HepG2 (cell line): ENCODE measurements around the gene RAB3C. TPM values are rescaled to one million over a fixed set of nuclear protein-coding genes. Genes with fewer than 3 reads are reported as not detected.
"Not testable (repeated sequence)": the region's sequence is repeated elsewhere in the genome, so short reads cannot be mapped to it uniquely, and the experiment has no call there.

ENCODE experiments used
- ATAC-seq: fragments of 200-7000 bp; cut with Tn5 transposase; 3 replicates; pipeline ENCODE4 v1.9.1; 2020; ENCODE audit warnings: mild to moderate bottlenecking, moderate library complexity
- BruUV-seq: library from RNA; stranded (reverse); fragments of 400-500 nt; replicated peaks from 2 replicates; lab custom pipeline; 2021; lab: Mats Ljungman, UMichigan
- CTCF ChIA-PET: fragments of 300-600 bp; formaldehyde crosslinking; extraction: SDS; loops from one replicate; lab custom pipeline; 2021; ENCODE audit warnings: low total read pairs, inconsistent platforms, low intra/inter-chr PET ratio; lab: Yijun Ruan, JAX
- POLR2A ChIA-PET: fragments of 350-600 bp; sonication (Branson Sonifier 250); formaldehyde crosslinking; loops from one replicate; lab custom pipeline; 2020; ENCODE audit warnings: antibody characterized with exemption, inconsistent platforms; lab: Yijun Ruan, JAX
- DNase-seq: peaks from one replicate; pipeline ENCODE4 v3.0.0-alpha.2; 2015; ENCODE audit warnings: low spot score
- FAIRE-seq: peaks from 3 replicates; lab custom pipeline; 2011; peaks lifted over from hg19 to GRCh38; lab: Jason Lieb, UNC
- H2AFZ ChIP-seq: one replicate; pipeline ENCODE4 v1.6.1; 2011; ENCODE audit warnings: low read length, inconsistent platforms
- H3K27ac ChIP-seq: fragments of 300-600 bp; 3 replicates; pipeline ENCODE4 v1.8.0; 2011; ENCODE audit warnings: mixed run types, mild to moderate bottlenecking, mixed read lengths, low read length, inconsistent platforms; ENCODE audit not compliant: insufficient read depth; ENCODE audit errors: extremely low read length
- H3K27me3 ChIP-seq, 2 experiments: fragments of 200-600 bp in 1 of 2; 2 replicates in 1 of 2; 3 replicates in 1 of 2; pipeline versions ENCODE4 v1.6.0 to v1.8.0; 2011; ENCODE audit warnings: low read length in 2 of 2, mild to moderate bottlenecking in 2 of 2, moderate library complexity in 2 of 2, inconsistent platforms in 1 of 2; ENCODE audit not compliant: insufficient read depth in 2 of 2, control insufficient read depth in 1 of 2
- H3K36me3 ChIP-seq, 2 experiments: fragments of 200-600 bp in 1 of 2; replicated peaks in 1 of 2; 2 replicates in 1 of 2; 3 replicates in 1 of 2; pipeline versions ENCODE4 v1.5.1 to v1.8.0; 2011; ENCODE audit warnings: low read length in 2 of 2, inconsistent platforms in 1 of 2; ENCODE audit not compliant: insufficient read depth in 2 of 2, control insufficient read depth in 1 of 2
- H3K4me1 ChIP-seq: 2 replicates; pipeline ENCODE4 v1.5.1; 2012; ENCODE audit warnings: low read length, inconsistent platforms; ENCODE audit not compliant: insufficient read depth
- H3K4me2 ChIP-seq: 2 replicates; pipeline ENCODE4 v1.6.0; 2011; ENCODE audit warnings: low read depth, low read length, inconsistent platforms
- H3K4me3 ChIP-seq, 3 experiments: fragments of 200-600 bp in 1 of 3; sonication (generic), shearing (Covaris generic) in 1 of 3; replicated peaks in 1 of 3; 2 replicates each; pipeline ENCODE4 v1.5.1; 2011 to 2016; ENCODE audit warnings: low read length in 3 of 3, inconsistent platforms in 2 of 3, low read depth in 2 of 3, mild to moderate bottlenecking in 2 of 3, control low read depth in 1 of 3, mixed read lengths in 1 of 3; ENCODE audit not compliant: insufficient read depth in 1 of 3
- H3K79me2 ChIP-seq: one replicate; pipeline ENCODE4 v1.6.1; 2011; ENCODE audit warnings: low read length, inconsistent platforms; ENCODE audit not compliant: insufficient read depth
- H3K9ac ChIP-seq: 2 replicates; pipeline ENCODE4 v1.6.0; 2011; ENCODE audit warnings: mild to moderate bottlenecking, low read depth, low read length, inconsistent platforms; ENCODE audit not compliant: insufficient read depth
- H3K9me3 ChIP-seq: 2 replicates; pipeline ENCODE4 v1.5.1; 2012; ENCODE audit warnings: mild to moderate bottlenecking, low read length
- H4K20me1 ChIP-seq: 2 replicates; pipeline ENCODE4 v1.6.0; 2011; ENCODE audit warnings: inconsistent platforms, mild to moderate bottlenecking, low read length, moderate library complexity; ENCODE audit not compliant: insufficient read depth
- AKNA ChIP-seq: sonication (generic); formaldehyde crosslinking; IDR thresholded peaks from 2 replicates; pipeline ENCODE4 v1.4.0; 2020; ENCODE audit warnings: missing genetic modification reagents, borderline replicate concordance
- GATAD1 ChIP-seq: IDR thresholded peaks from 2 replicates; pipeline ENCODE4 v1.6.1; 2016; ENCODE audit warnings: missing genetic modification reagents, missing compliant biosample characterization
- HOXD1 ChIP-seq: sonication (generic); formaldehyde crosslinking; IDR thresholded peaks from 2 replicates; pipeline ENCODE4 v1.5.0; 2020; ENCODE audit warnings: missing genetic modification reagents
- KAT7 ChIP-seq: IDR thresholded peaks from 2 replicates; pipeline ENCODE4 v1.6.1; 2018; ENCODE audit warnings: borderline replicate concordance, missing compliant biosample characterization
- ZBTB42 ChIP-seq: sonication (generic); formaldehyde crosslinking; IDR thresholded peaks from 2 replicates; pipeline ENCODE4 v1.5.0; 2020; ENCODE audit warnings: mild to moderate bottlenecking, missing genetic modification reagents
- ZNF598 ChIP-seq: sonication (generic); formaldehyde crosslinking; IDR thresholded peaks from 2 replicates; pipeline ENCODE4 v1.5.1; 2020; ENCODE audit warnings: mild to moderate bottlenecking, missing genetic modification reagents, borderline replicate concordance
- ZSCAN25 ChIP-seq: sonication (generic); formaldehyde crosslinking; IDR thresholded peaks from 2 replicates; pipeline ENCODE4 v1.8.0; 2022; ENCODE audit warnings: mild to moderate bottlenecking, missing genetic modification reagents
- WGBS: methylation state at CpG from one replicate; pipeline ENCODE4 v1.1.6; 2017; ENCODE audit warnings: low lambda C conversion rate; 5-methylcytosine and 5-hydroxymethylcytosine counted together
- in situ Hi-C: cut with HindIII; loops from 2 replicates; pipeline ENCODE4 v1.10.0; 2017; ENCODE audit warnings: low pct_unique_long_range_greater_than_20kb; ENCODE audit not compliant: extremely low pct_ligation_motif_present
- intact Hi-C: fragments of 100-400 bp; cut with micrococcal nuclease; formaldehyde crosslinking; loops from one replicate; pipeline ENCODE4 v1.10.0; 2022; ENCODE audit not compliant: unreplicated experiment
- polyA plus RNA-seq, 8 experiments: library from polyadenylated mRNA; depleted of rRNA in 3 of 8; stranded (reverse) in 7 of 8; unstranded in 1 of 8; fragments of >200 nt; fragmentation: Illumina TruSeq in 4 of 8; extraction: Trizol in 4 of 8; gene quantifications; 2 replicates each; pipeline versions ENCODE4 v1.2.1 to v1.2.3, GENCODE V29; 2011 to 2016; ENCODE audit warnings: low read depth in 4 of 8, missing spikeins in 1 of 8, mixed read lengths in 1 of 8; ENCODE audit not compliant: insufficient read depth in 1 of 8
- total RNA-seq, 5 experiments: library from RNA; depleted of rRNA; stranded (reverse); fragments of >200 nt; fragmentation: Illumina TruSeq; extraction: Trizol; gene quantifications; 2 replicates each; pipeline ENCODE4 v1.2.3, GENCODE V29; 2016; ENCODE audit warnings: low read depth in 1 of 5

RAB3C gene
- total and polyA plus RNA-seq, 2 of the 13 experiments (the other 11 are each of a cell fraction or from before 2014, with no cell fraction given), result not detected

- TF ChIP-seq AKNA (CRISPR knock-in tag) (no peak), GATAD1 (CRISPR knock-in tag) (no peak), ZBTB42 (CRISPR knock-in tag) (no peak), HOXD1 (CRISPR knock-in tag) (no peak)
Observed at GRCh38 chr5:58706736-58707135, 123.9 kb downstream of the RAB3C start (continued).

GRCh38 chr5:58708456-58708855, 125.6 kb downstream of the RAB3C start:
- CTCF ChIA-PET, result no interaction called here
- TF ChIP-seq KAT7, result no peak
- no peak for TF ChIP-seq ZNF598 (CRISPR knock-in tag)
- no peak for TF ChIP-seq ZSCAN25 (CRISPR knock-in tag)
- TF ChIP-seq, all 625 proteins: peak for 0
- no peaks in the 10 kb centered on the region for H3K79me2 ChIP-seq
- H3K27ac ChIP-seq, result no peak overlapping the region
- no TSS peak for BruUV-seq
- H2AFZ ChIP-seq, result no peak overlapping the region
- H3K36me3 ChIP-seq, result no peaks in the 10 kb centered on the region
- FAIRE-seq (no peak), ATAC-seq (no peak), DNase-seq (no peak)
- no peak overlapping the region for H3K4me3 ChIP-seq
- H3K27me3 ChIP-seq, result no peaks in the 10 kb centered on the region
- no peaks in the 10 kb centered on the region for H3K9me3 ChIP-seq
- no peak overlapping the region for H3K9ac ChIP-seq
- H3K4me1 ChIP-seq, result no peaks in the 10 kb centered on the region
- WGBS, result 0% methylated on average over 1 of the region's 1 CpG
- H4K20me1 ChIP-seq, result no peaks in the 10 kb centered on the region
- in situ Hi-C loops, result no loop called here
- H3K4me2 ChIP-seq, result no peak overlapping the region
- intact Hi-C loops, result no loop called here
- POLR2A ChIA-PET, result no interaction called here

DNA sequence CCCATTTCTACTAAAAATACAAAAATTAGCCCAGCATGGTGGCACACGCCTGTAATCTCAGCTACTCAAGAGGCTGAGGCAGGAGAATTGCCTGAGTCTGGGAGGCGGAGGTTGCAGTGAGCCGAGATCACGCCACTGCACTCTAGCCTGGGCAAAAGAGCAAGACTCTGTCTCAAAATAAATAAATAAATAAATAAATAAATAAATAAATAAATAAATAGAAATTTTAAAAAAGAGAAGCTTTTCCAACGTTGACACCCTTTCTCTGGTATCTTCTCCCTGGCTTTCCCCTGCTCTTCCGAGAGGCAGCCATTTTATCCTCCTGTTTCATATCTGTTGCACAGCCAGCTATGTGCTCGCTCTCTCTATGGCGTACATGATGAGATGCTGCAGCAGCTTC, 127.5 kb downstream of the RAB3C start:
- H2AFZ ChIP-seq, ATAC-seq, in situ Hi-C loops, H3K4me1 ChIP-seq, H3K27ac ChIP-seq, H3K27me3 ChIP-seq, H3K79me2 ChIP-seq, H3K36me3 ChIP-seq, CTCF ChIA-PET, intact Hi-C loops, H4K20me1 ChIP-seq, H3K4me2 ChIP-seq, BruUV-seq, DNase-seq, H3K9me3 ChIP-seq, H3K9ac ChIP-seq, H3K4me3 ChIP-seq, FAIRE-seq, POLR2A ChIA-PET: not testable (repeated sequence)
- 58% methylated on average over 8 of the region's 8 CpGs for WGBS
